MM.1S (cell line): Measurements from ENCODE around the gene RPH3AL.

Experiments
- DNase-seq: peaks from one replicate; pipeline ENCODE4 v3.0.0-alpha.2; 2015
- H2AFZ ChIP-seq: fragments of 300-600 bp; sonication (generic); 2 replicates; pipeline ENCODE4 v1.6.0; 2016; ENCODE audit warnings: antibody characterized with exemption, low read length
- H3F3A ChIP-seq: fragments of 300-600 bp; sonication (generic); 2 replicates; pipeline ENCODE4 v1.6.1; 2016; ENCODE audit warnings: mild to moderate bottlenecking, antibody characterized with exemption, low read length, moderate library complexity, mixed read lengths; ENCODE audit not compliant: insufficient read depth
- H3K27ac ChIP-seq: fragments of 300-600 bp; sonication (generic); 2 replicates; pipeline ENCODE4 v1.5.1; 2016; ENCODE audit warnings: mild to moderate bottlenecking, low read length
- H3K27me3 ChIP-seq: fragments of 300-600 bp; sonication (generic); replicated peaks from 2 replicates; pipeline ENCODE4 v1.6.0; 2016; ENCODE audit warnings: low read length; ENCODE audit not compliant: insufficient read depth
- H3K36me3 ChIP-seq: fragments of 300-600 bp; sonication (generic); replicated peaks from 2 replicates; pipeline ENCODE4 v1.6.1; 2016; ENCODE audit warnings: mild to moderate bottlenecking, low read length, mixed read lengths; ENCODE audit not compliant: insufficient read depth
- H3K4me1 ChIP-seq: fragments of 300-600 bp; sonication (generic); 2 replicates; pipeline ENCODE4 v1.6.1; 2016; ENCODE audit warnings: low read length, mixed read lengths
- H3K4me2 ChIP-seq: fragments of 300-600 bp; sonication (generic); 2 replicates; pipeline ENCODE4 v1.6.0; 2016; ENCODE audit warnings: low read depth, low read length
- H3K4me3 ChIP-seq: fragments of 300-600 bp; sonication (generic); 2 replicates; pipeline ENCODE4 v1.5.1; 2016; ENCODE audit warnings: low read length, mixed read lengths
- H3K79me2 ChIP-seq: fragments of 300-600 bp; sonication (generic); 2 replicates; pipeline ENCODE4 v1.6.1; 2016; ENCODE audit warnings: mixed run types, low read length, mixed read lengths
- H3K9ac ChIP-seq: fragments of 300-600 bp; sonication (generic); 2 replicates; pipeline ENCODE4 v1.6.1; 2016; ENCODE audit warnings: low read length, mixed read lengths
- H3K9me2 ChIP-seq: fragments of 300-600 bp; sonication (generic); replicated peaks from 2 replicates; pipeline ENCODE4 v1.6.1; 2016; ENCODE audit warnings: mild to moderate bottlenecking, low read length, mixed read lengths; ENCODE audit not compliant: insufficient read depth
- H3K9me3 ChIP-seq: fragments of 300-600 bp; sonication (generic); replicated peaks from 2 replicates; pipeline ENCODE4 v1.6.1; 2016; ENCODE audit warnings: mild to moderate bottlenecking, low read length, mixed read lengths; ENCODE audit not compliant: insufficient read depth
- H4K20me1 ChIP-seq: fragments of 300-600 bp; sonication (generic); 2 replicates; pipeline ENCODE4 v1.6.1; 2016; ENCODE audit warnings: mild to moderate bottlenecking, low read length, moderate library complexity, mixed read lengths; ENCODE audit not compliant: insufficient read depth
- CTCF ChIP-seq: fragments of 300-600 bp; sonication (generic); IDR thresholded peaks from 2 replicates; pipeline ENCODE4 v1.5.1; 2016; ENCODE audit warnings: antibody characterized with exemption, low read length, mixed read lengths
- EZH2 ChIP-seq: fragments of 300-600 bp; sonication (generic); optimal IDR thresholded peaks from 2 replicates; pipeline ENCODE3; 2017; ENCODE audit warnings: low read depth, mild to moderate bottlenecking, antibody characterized with exemption, low read length, mixed read lengths
- EZH2phosphoT487 ChIP-seq: fragments of 300-600 bp; sonication (generic); IDR thresholded peaks from 2 replicates; pipeline ENCODE4 v1.6.1; 2018; ENCODE audit warnings: antibody characterized with exemption, low read length

Gene RPH3AL

GRCh38 chr17:179066-179432 lies 173.6 kb downstream of the RPH3AL start:
- H3K4me3 ChIP-seq: no peak overlapping the region
- H2AFZ ChIP-seq: no peak overlapping the region
- no peaks in the 10 kb centered on the region for H3K36me3 ChIP-seq
- no peaks in the 10 kb centered on the region for H3K9me2 ChIP-seq
- DNase-seq: no peak
- no peak overlapping the region for H3K4me2 ChIP-seq
- no peaks in the 10 kb centered on the region for H3K9me3 ChIP-seq
- H3K27me3 ChIP-seq: peaks cover 73% of the 10 kb centered on the region
- H3K79me2 ChIP-seq: no peaks in the 10 kb centered on the region
- no peak overlapping the region for H3K27ac ChIP-seq
- TF ChIP-seq EZH2phosphoT487 (no peak), CTCF (no peak), EZH2 (no peak)
- no peaks in the 10 kb centered on the region for H4K20me1 ChIP-seq
- no peaks in the 10 kb centered on the region for H3F3A ChIP-seq
- no peaks in the 10 kb centered on the region for H3K4me1 ChIP-seq
- H3K9ac ChIP-seq: no peak overlapping the region

- no peaks in the 10 kb centered on the region for H3K9me3 ChIP-seq
- H4K20me1 ChIP-seq: no peaks in the 10 kb centered on the region
- H3K4me2 ChIP-seq: no peak overlapping the region
- H3K79me2 ChIP-seq: no peaks in the 10 kb centered on the region
- H3K27me3 ChIP-seq: peaks cover 73% of the 10 kb centered on the region
- no peaks in the 10 kb centered on the region for H3F3A ChIP-seq
- H3K27ac ChIP-seq: no peak overlapping the region
- H3K4me1 ChIP-seq: no peaks in the 10 kb centered on the region
- TF ChIP-seq CTCF (no peak), EZH2 (no peak), EZH2phosphoT487 (no peak)
- H2AFZ ChIP-seq: no peak overlapping the region
- no peak overlapping the region for H3K9ac ChIP-seq
- H3K9me2 ChIP-seq: no peaks in the 10 kb centered on the region
- DNase-seq: no peak
- H3K4me3 ChIP-seq: no peak overlapping the region
- no peaks in the 10 kb centered on the region for H3K36me3 ChIP-seq
These were observed 174.1 kb downstream of the RPH3AL start for GRCh38 chr17:178292-179065.

GRCh38 chr17:177762-178161 lies 174.8 kb downstream of the RPH3AL start:
- no peak overlapping the region for H3K9ac ChIP-seq
- H3K79me2 ChIP-seq: no peaks in the 10 kb centered on the region
- no peak overlapping the region for H2AFZ ChIP-seq
- no peaks in the 10 kb centered on the region for H3K9me2 ChIP-seq
- H3K27me3 ChIP-seq: peaks cover 74% of the 10 kb centered on the region
- no peaks in the 10 kb centered on the region for H3K4me1 ChIP-seq
- no peak for DNase-seq
- H3F3A ChIP-seq: no peaks in the 10 kb centered on the region
- H3K4me3 ChIP-seq: no peak overlapping the region
- H3K4me2 ChIP-seq: no peak overlapping the region
- TF ChIP-seq CTCF: no peak
- TF ChIP-seq EZH2: no peak
- no peak for TF ChIP-seq EZH2phosphoT487
- no peaks in the 10 kb centered on the region for H3K9me3 ChIP-seq
- H3K36me3 ChIP-seq: no peaks in the 10 kb centered on the region
- H4K20me1 ChIP-seq: no peaks in the 10 kb centered on the region
- H3K27ac ChIP-seq: no peak overlapping the region
